ENCODE measurements around the gene SRSF12. TPM values are rescaled to one million over a fixed set of nuclear protein-coding genes. Genes with fewer than 3 reads are reported as not detected.
A peak's percentile ranks its signal among the peaks of the same experiment; 100 is the strongest.

SRSF12 gene
- total and polyA plus RNA-seq, 2 donors (not counting 3 experiments of a cell fraction or from before 2014, with no cell fraction given): 0.07 to 0.18 TPM

- Histone ChIP-seq H2AFZ (ENCODE audit: low read depth, low read length) (no peak overlapping the region), H4K20me1 (replicated peaks; ENCODE audit: control insufficient read depth, extremely low read depth, insufficient read depth, low read length) (no peaks in the 10 kb centered on the region), H3K79me2 (ENCODE audit: control insufficient read depth, insufficient read depth, low read length) (no peaks in the 10 kb centered on the region), H3K4me1 (ENCODE audit: control insufficient read depth, extremely low read depth, insufficient read depth, low read length) (peaks cover 9% of the 10 kb centered on the region), H3K27me3 (ENCODE audit: control insufficient read depth in 2 of 2, insufficient read depth in 2 of 2, low read length in 2 of 2) (peaks cover 10 to 26% of the 10 kb centered on the region in 2 experiments), H3K4me2 (ENCODE audit: insufficient read depth, low read length) (no peak overlapping the region), H3K9me1 (replicated peaks; ENCODE audit: control insufficient read depth, extremely low read depth, insufficient read depth, low read length) (no peaks in the 10 kb centered on the region), H3K9me3 (replicated peaks; ENCODE audit: control insufficient read depth, insufficient read depth, low read length) (no peaks in the 10 kb centered on the region), H3K4me3 (replicated peaks in 1 of 3; ENCODE audit: insufficient read depth in 1 of 3, low read depth in 1 of 3, low read length in 3 of 3) (no peak overlapping the region), H3K9ac (replicated peaks; ENCODE audit: extremely low read depth, insufficient read depth, low read length) (no peak overlapping the region), H3K27ac (ENCODE audit: insufficient read depth, low read depth, low read length) (no peak overlapping the region), H3K36me3 (ENCODE audit: control insufficient read depth in 2 of 2, extremely low read depth in 1 of 2, insufficient read depth in 2 of 2, low read length in 2 of 2) (no peaks in the 10 kb centered on the region)
- TF ChIP-seq JUN (IDR thresholded peaks at IDR 0.05; ENCODE audit: borderline replicate concordance, insufficient read depth, insufficient read length, low read depth): no peak
- peak; percentile 12 for TF ChIP-seq FOS (IDR thresholded peaks at IDR 0.05; ENCODE audit: borderline replicate concordance, insufficient read depth, low read length)
- POLR2A ChIA-PET: no interaction called here
- no peak for DNase-seq (ENCODE audit: low read depth, low spot score)
- dilution Hi-C loops (cut with MboI; ENCODE audit: extremely low pct_ligation_motif_present, low sequenced_read_pairs) (no loop called here), intact Hi-C loops (cut with micrococcal nuclease) (no loop called here)
- FAIRE-seq: no peak
- CTCF ChIA-PET: interaction anchor here (1.2 to 5.0 kb wide), 3 partner anchors 9 to 136 kb away, joined by 3 to 49 read pairs (median 4); no protein-coding TSS in a partner anchor
- no TSS peak for BruUV-seq (replicated peaks)
These were observed 2.5 kb upstream of the SRSF12 start for GRCh38 chr6:89120371-89120770.

GRCh38 chr6:89118931-89119330 is 1.1 kb upstream of the SRSF12 start:
- H3K9me1 ChIP-seq (replicated peaks; ENCODE audit: control insufficient read depth, extremely low read depth, insufficient read depth, low read length): no peaks in the 10 kb centered on the region
- FAIRE-seq: no peak
- intact Hi-C loops (cut with micrococcal nuclease) (no loop called here), dilution Hi-C loops (cut with MboI; ENCODE audit: extremely low pct_ligation_motif_present, low sequenced_read_pairs) (no loop called here)
- H3K4me3 ChIP-seq (replicated peaks in 1 of 3; ENCODE audit: insufficient read depth in 1 of 3, low read depth in 1 of 3, low read length in 3 of 3): no peak overlapping the region
- H3K27me3 ChIP-seq (ENCODE audit: control insufficient read depth in 2 of 2, insufficient read depth in 2 of 2, low read length in 2 of 2): peaks cover 10 to 26% of the 10 kb centered on the region in 2 experiments
- ChIA-PET POLR2A (interaction anchor here (0.6 kb wide), 1 partner anchor 241 kb away, joined by 4 read pairs; no protein-coding TSS in a partner anchor), CTCF (interaction anchor here (0.6 to 1.0 kb wide), 2 partner anchors 29 to 136 kb away, joined by 3 to 6 read pairs; no protein-coding TSS in a partner anchor)
- H3K27ac ChIP-seq (ENCODE audit: insufficient read depth, low read depth, low read length): no peak overlapping the region
- no peak for DNase-seq (ENCODE audit: low read depth, low spot score)
- H3K36me3 ChIP-seq (ENCODE audit: control insufficient read depth in 2 of 2, extremely low read depth in 1 of 2, insufficient read depth in 2 of 2, low read length in 2 of 2): no peaks in the 10 kb centered on the region
- no peaks in the 10 kb centered on the region for H3K9me3 ChIP-seq (replicated peaks; ENCODE audit: control insufficient read depth, insufficient read depth, low read length)
- BruUV-seq (replicated peaks): no TSS peak
- H2AFZ ChIP-seq (ENCODE audit: low read depth, low read length): no peak overlapping the region
- peaks cover 9% of the 10 kb centered on the region for H3K4me1 ChIP-seq (ENCODE audit: control insufficient read depth, extremely low read depth, insufficient read depth, low read length)
- no peaks in the 10 kb centered on the region for H4K20me1 ChIP-seq (replicated peaks; ENCODE audit: control insufficient read depth, extremely low read depth, insufficient read depth, low read length)
- no peak overlapping the region for H3K9ac ChIP-seq (replicated peaks; ENCODE audit: extremely low read depth, insufficient read depth, low read length)
- TF ChIP-seq FOS (IDR thresholded peaks at IDR 0.05; ENCODE audit: borderline replicate concordance, insufficient read depth, low read length) (no peak), EZH2 (IDR thresholded peaks at IDR 0.05; ENCODE audit: borderline replicate concordance, low read depth, low read length, severe bottlenecking) (no peak), JUN (IDR thresholded peaks at IDR 0.05; ENCODE audit: borderline replicate concordance, insufficient read depth, insufficient read length, low read depth) (no peak), POLR2AphosphoS5 (IDR thresholded peaks at IDR 0.05; ENCODE audit: insufficient read depth, low read depth, low read length) (no peak), CTCF (IDR thresholded peaks at IDR 0.05; ENCODE audit: extremely low read depth in 1 of 2, insufficient read depth in 1 of 2, low read depth in 1 of 2, low read length in 2 of 2) (no peak), MAX (IDR thresholded peaks at IDR 0.05; ENCODE audit: insufficient read depth, insufficient read length) (no peak), POLR2A (IDR thresholded peaks at IDR 0.05; ENCODE audit: low read depth, low read length) (no peak), GATA2 (IDR thresholded peaks at IDR 0.05; ENCODE audit: insufficient read depth, insufficient read length, low read depth, low read length) (no peak), MYC (IDR thresholded peaks at IDR 0.05; ENCODE audit: low read depth, low read length) (no peak)
- H3K4me2 ChIP-seq (ENCODE audit: insufficient read depth, low read length): no peak overlapping the region
- H3K79me2 ChIP-seq (ENCODE audit: control insufficient read depth, insufficient read depth, low read length): no peaks in the 10 kb centered on the region

All from endothelial cell of umbilical vein (primary cell).